ENCODE results near the gene RNASE9. TPM values are rescaled to one million over a fixed set of nuclear protein-coding genes. Genes with fewer than 3 reads are reported as not detected.

RNASE9 gene
- total and polyA plus RNA-seq, 9 of the 15 experiments (the other 6 are each of a cell fraction or from before 2014, with no cell fraction given) = not detected

DNA sequence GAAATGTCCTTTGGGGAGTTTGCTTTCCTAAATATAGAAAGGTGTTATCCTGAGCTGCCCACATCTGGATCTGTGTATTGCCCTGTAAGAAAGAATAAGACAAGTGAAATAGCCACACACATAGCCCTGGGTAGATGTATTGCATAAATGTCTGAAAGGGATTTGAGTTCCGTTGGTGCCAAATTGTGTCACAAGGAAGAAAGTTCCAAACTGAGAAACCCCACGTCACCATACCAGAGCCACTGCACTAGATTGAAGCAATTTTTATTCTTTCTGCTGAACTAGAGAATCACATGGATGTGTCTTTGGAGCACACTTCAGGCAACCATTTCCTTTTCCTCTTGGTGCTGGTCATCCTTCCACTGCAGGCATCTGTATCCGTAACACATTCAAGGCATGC, 5.0 kb downstream of the RNASE9 start:
- Histone ChIP-seq H3K4me3 (no peak overlapping the region), H3K27me3 (ENCODE audit: control insufficient read depth in 2 of 2, insufficient read depth in 2 of 2, low read length in 2 of 2) (no peaks in the 10 kb centered on the region), H4K20me1 (replicated peaks; ENCODE audit: control insufficient read depth, insufficient read depth, low read length) (no peaks in the 10 kb centered on the region), H3K4me1 (replicated peaks in 1 of 2; ENCODE audit: control insufficient read depth in 2 of 2, insufficient read depth in 2 of 2, low read length in 2 of 2) (peaks cover 0 to 18% of the 10 kb centered on the region in 2 experiments; a peak in 3 of 5 replicates), H3K9ac (ENCODE audit: insufficient read depth in 1 of 2, low read depth in 2 of 2, low read length in 2 of 2) (no peak overlapping the region), H3K9me1 (ENCODE audit: control insufficient read depth, insufficient read depth, low read length) (no peaks in the 10 kb centered on the region), H3K9me3 (replicated peaks; ENCODE audit: control insufficient read depth, insufficient read depth, low read depth, low read length) (no peaks in the 10 kb centered on the region), H3K27ac (ENCODE audit: extremely low read depth, low read depth, low read length) (no peak overlapping the region), H3K4me2 (ENCODE audit: insufficient read depth, low read length) (no peak overlapping the region), H3K36me3 (ENCODE audit: control insufficient read depth, insufficient read depth, low read length) (no peaks in the 10 kb centered on the region), H3K79me2 (ENCODE audit: control insufficient read depth, insufficient read depth, low read length) (no peaks in the 10 kb centered on the region), H2AFZ (ENCODE audit: low read depth, low read length) (no peak overlapping the region)
- ATAC-seq (no peak), FAIRE-seq (no peak), DNase-seq (ENCODE audit: extremely low read depth in 1 of 4, low spot score in 3 of 4) (no peak)
- in situ Hi-C loops (cut with MboI) = no loop called here
- ChIA-PET CTCF (ENCODE audit: low intra/inter-chr PET ratio) (no interaction called here), POLR2A (interaction anchor here (0.8 kb wide), 1 partner anchor 45 kb away, joined by 3 read pairs; no protein-coding TSS in a partner anchor)
- no TSS peak for BruUV-seq (replicated peaks)
- TF ChIP-seq KDM5B (IDR thresholded peaks at IDR 0.05; ENCODE audit: insufficient replicate concordance, low read depth, low read length) (no peak), HCFC1 (IDR thresholded peaks at IDR 0.05; ENCODE audit: low read depth, low read length) (no peak), HMG20B (CRISPR knock-in tag; IDR thresholded peaks at IDR 0.05) (no peak), ZNF354B (CRISPR knock-in tag; IDR thresholded peaks at IDR 0.05) (no peak), XRCC3 (IDR thresholded peaks at IDR 0.05) (no peak), MAFF (IDR thresholded peaks at IDR 0.05; ENCODE audit: low read length) (no peak), KDM2B (CRISPR knock-in tag; IDR thresholded peaks at IDR 0.05) (no peak), NCOR1 (IDR thresholded peaks at IDR 0.05) (no peak), SRSF3 (IDR thresholded peaks at IDR 0.05; ENCODE audit: insufficient read depth, low read length) (no peak), ZNF584 (CRISPR knock-in tag; IDR thresholded peaks at IDR 0.05; ENCODE audit: low read depth) (no peak), SRSF1 (IDR thresholded peaks at IDR 0.05; ENCODE audit: low read depth, low read length) (no peak), SMAD2 (IDR thresholded peaks at IDR 0.05; ENCODE audit: low read depth, low read length) (no peak)
- TF ChIP-seq, protein P1, sequence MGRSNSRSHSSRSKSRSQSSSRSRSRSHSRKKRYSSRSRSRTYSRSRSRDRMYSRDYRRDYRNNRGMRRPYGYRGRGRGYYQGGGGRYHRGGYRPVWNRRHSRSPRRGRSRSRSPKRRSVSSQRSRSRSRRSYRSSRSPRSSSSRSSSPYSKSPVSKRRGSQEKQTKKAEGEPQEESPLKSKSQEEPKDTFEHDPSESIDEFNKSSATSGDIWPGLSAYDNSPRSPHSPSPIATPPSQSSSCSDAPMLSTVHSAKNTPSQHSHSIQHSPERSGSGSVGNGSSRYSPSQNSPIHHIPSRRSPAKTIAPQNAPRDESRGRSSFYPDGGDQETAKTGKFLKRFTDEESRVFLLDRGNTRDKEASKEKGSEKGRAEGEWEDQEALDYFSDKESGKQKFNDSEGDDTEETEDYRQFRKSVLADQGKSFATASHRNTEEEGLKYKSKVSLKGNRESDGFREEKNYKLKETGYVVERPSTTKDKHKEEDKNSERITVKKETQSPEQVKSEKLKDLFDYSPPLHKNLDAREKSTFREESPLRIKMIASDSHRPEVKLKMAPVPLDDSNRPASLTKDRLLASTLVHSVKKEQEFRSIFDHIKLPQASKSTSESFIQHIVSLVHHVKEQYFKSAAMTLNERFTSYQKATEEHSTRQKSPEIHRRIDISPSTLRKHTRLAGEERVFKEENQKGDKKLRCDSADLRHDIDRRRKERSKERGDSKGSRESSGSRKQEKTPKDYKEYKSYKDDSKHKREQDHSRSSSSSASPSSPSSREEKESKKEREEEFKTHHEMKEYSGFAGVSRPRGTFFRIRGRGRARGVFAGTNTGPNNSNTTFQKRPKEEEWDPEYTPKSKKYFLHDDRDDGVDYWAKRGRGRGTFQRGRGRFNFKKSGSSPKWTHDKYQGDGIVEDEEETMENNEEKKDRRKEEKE (IDR thresholded peaks at IDR 0.05; ENCODE audit: borderline replicate concordance in 1 of 2, control insufficient read depth in 1 of 2, low read depth in 2 of 2, low read length in 1 of 2) = no peak
- TF ChIP-seq, protein P2, sequence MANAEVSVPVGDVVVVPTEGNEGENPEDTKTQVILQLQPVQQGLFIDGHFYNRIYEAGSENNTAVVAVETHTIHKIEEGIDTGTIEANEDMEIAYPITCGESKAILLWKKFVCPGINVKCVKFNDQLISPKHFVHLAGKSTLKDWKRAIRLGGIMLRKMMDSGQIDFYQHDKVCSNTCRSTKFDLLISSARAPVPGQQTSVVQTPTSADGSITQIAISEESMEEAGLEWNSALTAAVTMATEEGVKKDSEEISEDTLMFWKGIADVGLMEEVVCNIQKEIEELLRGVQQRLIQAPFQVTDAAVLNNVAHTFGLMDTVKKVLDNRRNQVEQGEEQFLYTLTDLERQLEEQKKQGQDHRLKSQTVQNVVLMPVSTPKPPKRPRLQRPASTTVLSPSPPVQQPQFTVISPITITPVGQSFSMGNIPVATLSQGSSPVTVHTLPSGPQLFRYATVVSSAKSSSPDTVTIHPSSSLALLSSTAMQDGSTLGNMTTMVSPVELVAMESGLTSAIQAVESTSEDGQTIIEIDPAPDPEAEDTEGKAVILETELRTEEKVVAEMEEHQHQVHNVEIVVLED (CRISPR knock-in tag; IDR thresholded peaks at IDR 0.05) = no peak
- TF ChIP-seq, protein P3, sequence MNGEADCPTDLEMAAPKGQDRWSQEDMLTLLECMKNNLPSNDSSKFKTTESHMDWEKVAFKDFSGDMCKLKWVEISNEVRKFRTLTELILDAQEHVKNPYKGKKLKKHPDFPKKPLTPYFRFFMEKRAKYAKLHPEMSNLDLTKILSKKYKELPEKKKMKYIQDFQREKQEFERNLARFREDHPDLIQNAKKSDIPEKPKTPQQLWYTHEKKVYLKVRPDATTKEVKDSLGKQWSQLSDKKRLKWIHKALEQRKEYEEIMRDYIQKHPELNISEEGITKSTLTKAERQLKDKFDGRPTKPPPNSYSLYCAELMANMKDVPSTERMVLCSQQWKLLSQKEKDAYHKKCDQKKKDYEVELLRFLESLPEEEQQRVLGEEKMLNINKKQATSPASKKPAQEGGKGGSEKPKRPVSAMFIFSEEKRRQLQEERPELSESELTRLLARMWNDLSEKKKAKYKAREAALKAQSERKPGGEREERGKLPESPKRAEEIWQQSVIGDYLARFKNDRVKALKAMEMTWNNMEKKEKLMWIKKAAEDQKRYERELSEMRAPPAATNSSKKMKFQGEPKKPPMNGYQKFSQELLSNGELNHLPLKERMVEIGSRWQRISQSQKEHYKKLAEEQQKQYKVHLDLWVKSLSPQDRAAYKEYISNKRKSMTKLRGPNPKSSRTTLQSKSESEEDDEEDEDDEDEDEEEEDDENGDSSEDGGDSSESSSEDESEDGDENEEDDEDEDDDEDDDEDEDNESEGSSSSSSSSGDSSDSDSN (IDR thresholded peaks at IDR 0.05; ENCODE audit: borderline replicate concordance in 1 of 2, low read depth in 2 of 2, low read length in 2 of 2) = no peak
- intact Hi-C loops (cut with micrococcal nuclease) = no loop called here
- 85% methylated on average over 3 of the region's 3 CpGs for WGBS (ENCODE audit: insufficient coverage, low coverage, missing lambda C conversion rate)
